K562 (cell line): Measurements from ENCODE around the gene CLIC1. TPM values are rescaled to one million over a fixed set of nuclear protein-coding genes. Genes with fewer than 3 reads are reported as not detected.

Experiments used
- EP300 ChIP-seq: IDR thresholded peaks from 2 replicates; pipeline ENCODE4 v1.6.1; 2012; ENCODE audit warnings: low read length, improper control_type of control experiment
- RERE ChIP-seq: sonication (generic); formaldehyde crosslinking; IDR thresholded peaks from 2 replicates; pipeline ENCODE4 v1.8.0; 2023; ENCODE audit warnings: missing genetic modification reagents, mild to moderate bottlenecking, borderline replicate concordance
- polyA plus RNA-seq, 8 experiments: library from polyadenylated mRNA; depleted of rRNA in 4 of 8; stranded (reverse) in 5 of 8; unstranded in 3 of 8; fragments of >200 nt; fragmentation: Nextera tagmentation in 2 of 8; fragmentation: Illumina TruSeq in 1 of 8; extraction: Ambion mirVana in 2 of 8; extraction: Trizol in 1 of 8; gene quantifications; 2 replicates each; pipeline versions ENCODE4 v1.2.1 to v1.2.3, GENCODE V29; 2011 to 2014; ENCODE audit warnings: inconsistent platforms in 1 of 8, missing spikeins in 1 of 8
- total RNA-seq, 7 experiments: library from RNA; depleted of rRNA in 6 of 7; stranded (reverse); fragments of >200 nt in 6 of 7; fragmentation: Illumina TruSeq in 2 of 7; extraction: Trizol in 2 of 7; gene quantifications; 2 replicates each; pipeline versions ENCODE4 v1.2.1 to v1.2.3, GENCODE V29; 2011 to 2021; ENCODE audit warnings: low replicate concordance in 1 of 7

Gene CLIC1
- total and polyA plus RNA-seq, 9 of the 15 experiments (the other 6 are each of a cell fraction or from before 2014, with no cell fraction given), result 1,267 to 2,419 (median 1,808) TPM

GRCh38 chr6:31727717-31728671, 8.3 kb downstream of the CLIC1 start (continued):
- no peak for TF ChIP-seq RERE
- TF ChIP-seq EP300, result no peak
